ENCODE data around the gene EXOC6B.

EXOC6B gene

GRCh38 chr2:72825257-72826155, at the start of gene EXOC6B:
TSS of gene EXOC6B (minus strand) at chr2:72826033.
- peak; percentile 88 for DNase-seq

GRCh38 chr2:72871880-72872279, 46.0 kb upstream of the EXOC6B start:
- DNase-seq = no peak

- DNase-seq = no peak
Observed at GRCh38 chr2:72871060-72871459, 45.2 kb upstream of the EXOC6B start.

- no peak for DNase-seq
Observed at GRCh38 chr2:72864500-72864899, 38.7 kb upstream of the EXOC6B start.

GRCh38 chr2:72863046-72863445, 37.2 kb upstream of the EXOC6B start:
- no peak for DNase-seq

- DNase-seq = peak; percentile 85
Observed at GRCh38 chr2:72862239-72862988, 36.6 kb upstream of the EXOC6B start.

- peak; percentile 70 for DNase-seq
Observed at GRCh38 chr2:72859831-72860262, 34.0 kb upstream of the EXOC6B start.

GRCh38 chr2:72851333-72851732, 25.5 kb upstream of the EXOC6B start:
- no peak for DNase-seq

GRCh38 chr2:72849138-72849462, 23.3 kb upstream of the EXOC6B start:
- no peak for DNase-seq

- DNase-seq = no peak
Observed at GRCh38 chr2:72848436-72849137, 22.8 kb upstream of the EXOC6B start.

GRCh38 chr2:72847534-72848315, 21.9 kb upstream of the EXOC6B start:
- DNase-seq = no peak

- DNase-seq = no peak
Observed at GRCh38 chr2:72846171-72847095, 20.6 kb upstream of the EXOC6B start.

- DNase-seq = no peak
Observed at GRCh38 chr2:72843301-72843700, 17.5 kb upstream of the EXOC6B start.

- no peak for DNase-seq
Observed at GRCh38 chr2:72841462-72842125, 15.8 kb upstream of the EXOC6B start.

- no peak for DNase-seq
Observed at GRCh38 chr2:72840066-72840465, 14.2 kb upstream of the EXOC6B start.

GRCh38 chr2:72837171-72837570, 11.3 kb upstream of the EXOC6B start:
- no peak for DNase-seq

GRCh38 chr2:72835403-72835802, 9.6 kb upstream of the EXOC6B start:
- no peak for DNase-seq

GRCh38 chr2:72834596-72834995, 8.8 kb upstream of the EXOC6B start:
- DNase-seq = no peak

GRCh38 chr2:72833084-72833714, 7.4 kb upstream of the EXOC6B start:
- peak; percentile 21 for DNase-seq

GRCh38 chr2:72830273-72830672, 4.4 kb upstream of the EXOC6B start:
- no peak for DNase-seq

Measured in CD4-positive, alpha-beta T cell treated with Interleukin-12 subunit alpha and Interleukin-12 subunit beta, for 1 hour (primary cell).